ENCODE results near the gene MFSD11.
"Not testable (repeated sequence)": the region's sequence is repeated elsewhere in the genome, so short reads cannot be mapped to it uniquely, and the experiment has no call there.

The MFSD11 gene

DNA sequence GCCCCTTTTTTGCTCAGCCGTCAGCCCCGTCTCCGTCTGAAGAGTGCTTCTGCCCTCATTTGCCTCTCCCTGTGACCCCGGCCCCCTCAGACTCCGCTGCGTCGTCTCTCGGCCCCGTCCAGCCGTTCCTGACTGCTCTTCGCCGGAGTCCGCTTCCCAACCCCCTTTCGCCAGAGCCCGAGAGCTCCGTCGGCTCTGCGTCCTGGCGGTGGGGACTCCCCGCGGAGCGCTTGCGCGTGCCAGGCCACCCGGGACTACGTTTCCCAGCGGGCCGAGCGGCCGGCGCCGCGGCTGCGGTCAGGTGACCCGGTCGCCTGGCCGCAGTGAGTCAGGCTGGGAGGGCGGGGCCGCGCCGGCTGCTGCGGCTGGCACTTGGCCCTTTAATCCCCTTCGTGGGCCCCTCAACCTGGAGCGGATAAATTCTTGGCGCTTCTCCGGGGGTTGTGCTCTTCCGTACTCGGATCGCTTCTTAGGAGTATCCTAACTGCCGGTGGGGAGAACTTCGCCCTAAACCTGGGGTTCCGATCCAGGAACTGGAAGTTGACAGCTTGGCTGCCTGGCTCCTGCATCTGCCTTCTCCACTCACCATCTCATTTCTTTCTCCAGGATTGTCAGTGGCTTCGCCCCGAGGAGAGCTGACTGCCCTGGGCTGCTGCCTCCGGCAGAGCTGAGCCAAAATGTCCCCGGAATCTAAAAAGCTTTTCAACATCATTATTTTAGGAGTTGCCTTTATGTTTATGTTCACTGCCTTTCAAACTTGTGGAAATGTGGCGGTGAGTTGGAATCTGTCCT is at the start of gene MFSD11:
TSS of gene MFSD11 (plus strand) at position 444 of the 792 bp plus-strand sequence. CDS start at position 678, 234 bp downstream.
- DNase-seq: peak in 1 of 2 experiments; percentile 66

GRCh38 chr17:76688165-76688622 is 49.7 kb upstream of the MFSD11 start:
- no peak for DNase-seq

GRCh38 chr17:76689859-76690258 is 48.1 kb upstream of the MFSD11 start:
- DNase-seq: no peak

DNA sequence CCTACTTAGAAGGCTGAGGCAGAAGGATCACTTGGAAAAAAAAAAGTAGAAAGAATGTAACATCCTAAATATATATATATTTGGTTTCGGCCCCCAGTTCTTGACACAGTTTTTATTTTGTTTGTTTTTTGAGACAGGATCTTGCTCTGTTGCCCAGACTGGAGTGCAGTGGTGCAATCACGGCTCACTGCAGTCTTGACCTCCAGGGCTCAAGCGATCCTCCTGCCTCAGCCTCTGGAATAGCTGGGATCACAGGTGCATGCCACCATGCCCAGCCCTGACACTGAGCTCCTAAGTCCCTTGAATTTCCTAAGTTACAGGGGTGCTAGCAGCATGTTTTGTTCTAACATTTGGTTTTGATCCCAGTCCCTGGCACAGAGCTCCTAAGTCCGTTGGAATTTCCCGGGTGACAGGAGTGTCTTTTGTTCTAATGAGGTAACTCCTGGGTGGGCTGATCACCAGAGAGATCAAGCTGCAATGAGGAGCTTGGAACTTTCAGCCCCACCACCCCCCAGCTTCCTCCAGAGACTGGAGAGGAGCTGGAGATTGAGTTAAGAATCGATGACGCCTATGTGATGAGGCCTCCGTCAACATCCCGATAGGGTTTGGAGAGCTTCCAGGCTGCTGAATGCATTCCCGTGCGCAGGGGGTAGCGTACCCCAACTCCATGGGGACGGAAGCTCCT is 47.2 kb upstream of the MFSD11 start:
- DNase-seq: no peak

- DNase-seq: no peak
Measured at GRCh38 chr17:76691379-76692191, 46.3 kb upstream of the MFSD11 start.

DNA sequence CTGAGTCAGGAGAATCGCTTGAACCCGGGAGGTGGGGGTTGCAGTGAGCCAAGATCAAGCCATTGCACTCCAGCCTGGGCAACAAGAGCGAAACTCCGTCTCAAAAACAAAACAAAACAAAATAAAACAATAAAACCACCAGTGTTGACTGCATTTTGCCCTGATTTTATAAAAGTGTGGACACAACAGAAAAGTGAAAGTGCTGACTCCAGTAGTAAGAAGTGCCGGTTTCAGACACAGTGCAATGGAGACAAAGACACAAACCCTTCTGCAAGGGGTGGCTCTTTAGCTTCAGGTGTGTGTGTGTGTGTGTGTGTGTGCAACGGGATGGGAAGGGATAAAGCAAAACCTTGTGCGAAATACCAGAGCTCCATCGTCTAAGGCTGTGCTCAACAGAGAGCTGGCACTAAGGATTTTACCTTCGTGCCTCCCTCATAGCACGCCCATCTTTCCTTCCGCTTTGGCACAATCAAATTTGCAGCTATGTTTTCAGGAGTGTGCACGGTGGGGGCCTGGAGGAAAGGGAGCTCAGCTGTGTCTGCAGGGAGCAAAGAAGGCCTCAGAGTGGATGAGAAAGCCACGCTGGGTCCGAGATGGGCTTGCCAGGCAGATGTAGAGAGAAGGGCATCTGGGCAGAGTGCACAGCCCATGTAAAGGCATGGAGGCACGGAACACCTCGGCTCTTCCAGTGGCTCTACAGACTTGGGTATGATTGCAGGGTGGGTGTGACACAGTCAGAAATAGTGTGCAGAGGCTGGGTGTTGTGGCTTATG is 42.7 kb upstream of the MFSD11 start:
- DNase-seq: no peak

GRCh38 chr17:76696763-76697701 is 40.9 kb upstream of the MFSD11 start:
- no peak for DNase-seq

DNA sequence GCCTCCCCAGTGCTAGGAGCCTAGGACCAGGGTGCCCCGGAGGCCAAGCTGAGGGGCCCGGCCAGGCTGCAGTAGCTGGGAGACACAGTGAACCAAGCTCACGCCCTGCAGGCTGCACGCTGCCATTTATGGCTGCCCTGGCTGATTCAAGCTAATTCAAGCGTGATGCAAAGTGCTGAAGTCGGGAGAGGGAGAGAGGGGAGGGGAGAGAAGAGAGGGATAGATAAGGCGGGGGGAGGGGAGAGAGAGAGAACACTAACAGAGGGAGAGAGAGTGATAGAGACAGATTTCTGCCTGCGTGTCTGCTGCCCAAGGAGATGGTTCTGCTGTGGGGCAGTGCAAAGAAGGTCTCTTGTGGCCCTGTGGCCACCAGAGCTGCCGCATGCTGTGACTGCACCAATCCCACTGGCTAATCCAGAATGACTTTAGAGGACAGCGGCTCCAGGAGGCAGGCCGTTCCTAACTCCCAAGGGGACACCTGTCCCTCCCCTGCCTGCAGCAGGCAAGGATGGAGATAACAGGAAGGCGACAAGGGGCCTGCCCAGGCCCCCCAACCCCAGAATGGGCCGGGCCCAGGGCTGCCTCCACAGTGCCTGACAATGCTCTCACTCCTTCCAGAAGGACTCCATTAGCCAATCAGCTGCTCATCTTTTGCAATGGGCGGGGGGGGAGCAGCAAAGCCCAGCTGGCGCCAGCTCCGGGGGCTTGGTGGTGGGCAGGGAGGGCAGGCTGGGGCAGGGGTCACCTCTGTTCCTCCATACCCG is 40.0 kb upstream of the MFSD11 start:
- no peak for DNase-seq

DNA sequence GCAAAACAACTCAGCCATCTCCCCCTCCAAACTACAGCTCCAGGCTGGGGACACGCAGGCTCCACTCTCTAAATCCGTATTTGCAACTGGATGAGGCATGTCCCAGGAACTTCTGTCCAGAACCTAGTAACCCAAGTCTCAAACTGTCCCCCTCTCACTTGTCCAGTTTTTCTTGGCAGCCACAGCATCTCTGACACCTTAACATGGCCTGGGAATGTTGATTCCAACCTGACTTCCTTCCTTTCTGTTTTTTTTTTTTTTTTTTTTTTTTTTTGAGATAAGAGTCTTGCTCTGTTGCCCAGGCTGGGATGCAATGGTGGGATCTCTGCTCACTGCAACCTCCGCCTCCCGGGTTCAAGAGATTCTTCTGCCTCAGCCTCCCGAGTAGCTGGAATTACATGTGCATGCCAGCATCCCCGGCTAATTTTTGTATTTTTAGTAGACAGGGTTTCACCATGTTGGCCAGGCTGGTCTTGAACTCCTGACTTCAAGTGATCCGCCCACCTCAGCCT is 39.4 kb upstream of the MFSD11 start:
- not testable (repeated sequence) for DNase-seq

- no peak for DNase-seq
Measured at GRCh38 chr17:76700270-76700616, 37.7 kb upstream of the MFSD11 start.

DNA sequence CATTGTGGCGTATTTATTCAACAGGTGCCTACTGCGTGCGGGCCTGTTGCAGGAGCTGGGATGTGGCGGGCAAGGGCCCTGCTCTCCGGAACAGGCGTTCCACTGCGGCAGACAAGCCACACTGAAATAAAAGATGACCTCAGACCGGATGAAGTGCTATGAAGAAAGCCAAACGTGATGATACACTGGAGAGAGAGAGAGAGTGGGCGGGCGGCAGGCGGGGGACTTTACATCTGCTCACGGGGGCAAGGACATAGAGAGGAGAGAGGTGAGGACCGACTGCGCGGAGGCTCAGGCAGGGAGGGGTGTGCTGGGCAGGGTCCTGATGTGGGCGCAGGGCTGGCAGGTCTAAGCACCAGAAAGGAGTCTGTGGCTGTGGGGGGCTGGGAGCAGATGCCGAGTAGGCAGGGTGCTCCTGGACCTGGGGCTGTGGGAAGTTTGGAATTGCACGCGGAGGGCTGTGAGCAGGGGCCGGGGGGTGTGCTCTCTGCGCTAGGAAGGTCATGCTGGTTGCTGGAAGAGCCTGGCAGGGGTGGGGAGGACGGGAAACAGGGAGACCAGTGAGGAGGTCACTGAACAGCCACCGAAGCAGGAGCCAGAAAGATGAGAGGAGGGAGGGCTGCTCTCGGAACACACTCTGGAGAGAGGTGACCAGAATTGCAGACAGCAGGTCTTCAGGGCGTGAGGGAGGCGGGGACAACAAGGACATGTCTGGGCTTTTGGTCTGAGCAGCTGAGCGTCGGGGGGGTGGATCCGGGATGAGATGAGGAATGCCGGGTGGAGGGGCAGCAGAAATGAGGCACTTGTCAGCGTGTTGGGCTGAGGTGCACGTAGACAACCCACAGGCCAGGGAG is 37.1 kb upstream of the MFSD11 start:
- DNase-seq: no peak

DNA sequence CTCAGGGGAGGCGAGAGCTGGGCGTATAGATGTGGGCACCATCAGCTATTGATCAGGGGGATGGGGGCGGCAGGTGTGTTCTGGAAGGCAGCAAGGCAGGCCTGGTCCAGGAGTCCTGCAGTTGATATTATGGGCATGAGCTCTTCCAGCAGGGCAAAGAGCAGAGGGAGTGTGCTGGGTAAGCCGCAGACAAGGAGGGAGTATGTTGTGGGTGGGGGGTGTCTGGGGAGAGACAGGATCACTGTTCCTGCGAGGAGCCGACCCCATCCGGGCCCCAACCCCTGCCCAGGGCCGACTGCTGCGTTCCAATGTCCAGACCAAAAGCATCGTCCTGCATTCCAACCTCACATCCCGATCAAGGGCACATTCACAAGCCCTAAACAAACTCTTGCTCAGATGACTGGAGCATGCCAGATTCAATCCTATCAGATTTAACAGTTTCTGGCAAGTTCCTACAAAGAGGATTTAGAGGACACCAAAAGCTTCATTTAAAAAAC is 36.4 kb upstream of the MFSD11 start:
- no peak for DNase-seq

DNA sequence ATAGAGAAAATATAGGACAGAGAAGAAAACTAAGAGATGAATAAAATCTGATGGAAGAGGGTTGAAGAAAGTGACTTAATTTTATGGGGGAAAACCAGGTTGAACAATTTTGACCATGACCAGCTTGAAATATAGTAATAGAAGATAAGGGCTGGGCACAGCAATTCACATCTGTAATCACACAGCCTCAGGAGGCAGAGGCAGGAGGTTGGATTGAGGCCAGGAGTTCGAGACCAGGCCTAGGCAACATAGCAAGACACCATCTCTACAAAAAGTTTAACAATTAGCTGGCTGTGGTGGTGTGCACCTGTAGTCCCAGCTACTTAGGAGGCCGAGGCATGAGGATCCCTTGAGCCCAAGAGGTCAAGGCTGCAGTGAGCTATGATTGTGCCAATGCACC is 35.8 kb upstream of the MFSD11 start:
- no peak for DNase-seq

GRCh38 chr17:76702941-76703637 is 34.8 kb upstream of the MFSD11 start:
- DNase-seq: no peak

DNA sequence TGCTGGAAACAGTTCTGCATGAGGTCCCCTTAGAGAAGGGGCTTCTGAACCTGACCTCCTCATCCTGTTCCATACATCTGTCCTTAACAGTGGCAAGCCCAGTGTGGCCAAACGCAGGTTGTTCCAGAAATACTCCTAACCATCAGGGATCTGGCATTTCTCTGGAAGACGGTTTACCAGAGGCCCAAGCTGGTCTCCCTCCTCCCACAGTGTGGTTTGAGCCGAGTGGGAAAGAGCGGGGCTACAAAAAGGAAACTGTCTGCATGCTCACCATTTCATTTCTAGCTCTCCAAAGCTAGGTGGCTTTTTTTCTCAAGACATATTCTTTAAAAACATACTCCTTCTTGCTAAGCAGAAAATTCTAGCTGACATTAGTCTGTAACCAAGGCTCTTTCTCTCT is 33.1 kb upstream of the MFSD11 start:
- DNase-seq: no peak

GRCh38 chr17:76706817-76707216 is 31.1 kb upstream of the MFSD11 start:
- DNase-seq: no peak

- no peak for DNase-seq
Measured at GRCh38 chr17:76707985-76708807, 29.7 kb upstream of the MFSD11 start.

Measured in cerebellar nuclear complex (tissue), 1 donor.